K562 (cell line): Measurements from ENCODE around the gene UPK3A.

Experiments
- BCL6 ChIP-seq: fragments of 250-450 bp; sonication (Bioruptor Pico); IDR thresholded peaks from 2 replicates; pipeline ENCODE4 v1.4.0; 2020
- ESRRA ChIP-seq: fragments of 450-650 bp; IDR thresholded peaks from 2 replicates; pipeline ENCODE4 v1.6.1; 2014; ENCODE audit warnings: low read depth, mild to moderate bottlenecking, moderate library complexity, borderline replicate concordance
- MTA3 ChIP-seq: fragments of 450-650 bp; formaldehyde crosslinking; IDR thresholded peaks from 2 replicates; pipeline ENCODE4 v1.6.1; 2017; ENCODE audit warnings: mild to moderate bottlenecking, borderline replicate concordance
- POLR2AphosphoS5 ChIP-seq: IDR thresholded peaks from 2 replicates; pipeline ENCODE4 v1.6.1; 2011; ENCODE audit warnings: mild to moderate bottlenecking, low read depth, low read length, moderate library complexity; ENCODE audit not compliant: control insufficient read depth, insufficient read depth
- REST ChIP-seq, 2 experiments: fragments of 450-650 bp; formaldehyde crosslinking in 1 of 2; IDR thresholded peaks; 2 replicates each; pipeline versions ENCODE4 v1.4.0 to v1.6.1; 2014 to 2020; ENCODE audit warnings: mild to moderate bottlenecking in 2 of 2, borderline replicate concordance in 1 of 2, low read depth in 1 of 2
- SMARCE1 ChIP-seq: fragments of 450-650 bp; IDR thresholded peaks from 2 replicates; pipeline ENCODE4 v1.7.1; 2016; ENCODE audit warnings: mild to moderate bottlenecking
- ZNF280B ChIP-seq: fragments of 250-450 bp; sonication (Bioruptor Pico); IDR thresholded peaks from 2 replicates; pipeline ENCODE4 v1.5.1; 2021; ENCODE audit warnings: mild to moderate bottlenecking

GRCh38 chr22:45268958-45269844 lies 15.5 kb upstream of the UPK3A start:
- no peak for TF ChIP-seq MTA3
- TF ChIP-seq ESRRA: no peak
- TF ChIP-seq REST (IDR thresholded peaks at IDR 0.05; ENCODE audit: borderline replicate concordance): peak; percentile 53; the same call in 1 of the 2 replicates
- TF ChIP-seq REST (CRISPR knock-in tag; IDR thresholded peaks at IDR 0.05; ENCODE audit: low read depth): no peak
- no peak for TF ChIP-seq ZNF280B (CRISPR knock-in tag)
- TF ChIP-seq BCL6: no peak
- TF ChIP-seq SMARCE1: no peak
- TF ChIP-seq POLR2AphosphoS5: no peak
